Stimulated activated CD4-positive, alpha-beta T cell treated with anti-CD3 and anti-CD28 coated beads, Interleukin-4, amount 100 ng/mL, for 24 hours (primary cell): Measurements from ENCODE around the gene FAM98B.
A peak's percentile ranks its signal among the peaks of the same experiment; 100 is the strongest.

Source experiments
- DNase-seq: peaks from one replicate; pipeline ENCODE4 v3.0.0-alpha.2; 2020

The FAM98B gene

GRCh38 chr15:38461066-38461833, 7.3 kb downstream of the FAM98B start:
- DNase-seq = no peak

GRCh38 chr15:38463893-38464292, 10.0 kb downstream of the FAM98B start:
- no peak for DNase-seq

GRCh38 chr15:38464675-38465074, 10.7 kb downstream of the FAM98B start:
- no peak for DNase-seq

- DNase-seq = no peak
Measured at GRCh38 chr15:38470816-38471215, 16.9 kb downstream of the FAM98B start.

- no peak for DNase-seq
Measured at GRCh38 chr15:38471974-38472373, 18.0 kb downstream of the FAM98B start.

- DNase-seq = peak; percentile 43
Measured at GRCh38 chr15:38474155-38474757, 20.3 kb downstream of the FAM98B start.

- no peak for DNase-seq
Measured at GRCh38 chr15:38475361-38475760, 21.4 kb downstream of the FAM98B start.

- DNase-seq = no peak
Measured at GRCh38 chr15:38476120-38476519, 22.2 kb downstream of the FAM98B start.

- DNase-seq = no peak
Measured at GRCh38 chr15:38477637-38478036, 23.7 kb downstream of the FAM98B start.

- no peak for DNase-seq
Measured at GRCh38 chr15:38479266-38479665, 25.3 kb downstream of the FAM98B start.

GRCh38 chr15:38479756-38480155, 25.8 kb downstream of the FAM98B start:
- no peak for DNase-seq

- DNase-seq = no peak
Measured at GRCh38 chr15:38481113-38481512, 27.2 kb downstream of the FAM98B start.

- DNase-seq = no peak
Measured at GRCh38 chr15:38481761-38482160, 27.8 kb downstream of the FAM98B start.

GRCh38 chr15:38482572-38482971, 28.6 kb downstream of the FAM98B start:
- no peak for DNase-seq

GRCh38 chr15:38486936-38487335, 33.0 kb downstream of the FAM98B start:
- DNase-seq = no peak

- DNase-seq = no peak
Measured at GRCh38 chr15:38487378-38487777, 33.5 kb downstream of the FAM98B start.

- DNase-seq = no peak
Measured at GRCh38 chr15:38490242-38490922, 36.5 kb downstream of the FAM98B start.

- no peak for DNase-seq
Measured at GRCh38 chr15:38496151-38496550, 42.2 kb downstream of the FAM98B start.

- DNase-seq = no peak
Measured at GRCh38 chr15:38499651-38500050, 45.7 kb downstream of the FAM98B start.

GRCh38 chr15:38503496-38503895, 49.6 kb downstream of the FAM98B start:
- no peak for DNase-seq

GRCh38 chr15:38504680-38505467, 50.9 kb downstream of the FAM98B start:
- no peak for DNase-seq

GRCh38 chr15:38506997-38507396, 53.1 kb downstream of the FAM98B start:
- no peak for DNase-seq

- no peak for DNase-seq
Measured at GRCh38 chr15:38507570-38507969, 53.6 kb downstream of the FAM98B start.
